Measurements from ENCODE around the gene FAM131B. TPM values are rescaled to one million over a fixed set of nuclear protein-coding genes. Genes with fewer than 3 reads are reported as not detected.

The FAM131B gene
- total RNA-seq: 13.0 TPM

GRCh38 chr7:143362131-143363015 is at the start of gene FAM131B:
TSS of gene FAM131B (minus strand) at chr7:143362713. CDS start at chr7:143362603, 110 bp downstream.

DNA sequence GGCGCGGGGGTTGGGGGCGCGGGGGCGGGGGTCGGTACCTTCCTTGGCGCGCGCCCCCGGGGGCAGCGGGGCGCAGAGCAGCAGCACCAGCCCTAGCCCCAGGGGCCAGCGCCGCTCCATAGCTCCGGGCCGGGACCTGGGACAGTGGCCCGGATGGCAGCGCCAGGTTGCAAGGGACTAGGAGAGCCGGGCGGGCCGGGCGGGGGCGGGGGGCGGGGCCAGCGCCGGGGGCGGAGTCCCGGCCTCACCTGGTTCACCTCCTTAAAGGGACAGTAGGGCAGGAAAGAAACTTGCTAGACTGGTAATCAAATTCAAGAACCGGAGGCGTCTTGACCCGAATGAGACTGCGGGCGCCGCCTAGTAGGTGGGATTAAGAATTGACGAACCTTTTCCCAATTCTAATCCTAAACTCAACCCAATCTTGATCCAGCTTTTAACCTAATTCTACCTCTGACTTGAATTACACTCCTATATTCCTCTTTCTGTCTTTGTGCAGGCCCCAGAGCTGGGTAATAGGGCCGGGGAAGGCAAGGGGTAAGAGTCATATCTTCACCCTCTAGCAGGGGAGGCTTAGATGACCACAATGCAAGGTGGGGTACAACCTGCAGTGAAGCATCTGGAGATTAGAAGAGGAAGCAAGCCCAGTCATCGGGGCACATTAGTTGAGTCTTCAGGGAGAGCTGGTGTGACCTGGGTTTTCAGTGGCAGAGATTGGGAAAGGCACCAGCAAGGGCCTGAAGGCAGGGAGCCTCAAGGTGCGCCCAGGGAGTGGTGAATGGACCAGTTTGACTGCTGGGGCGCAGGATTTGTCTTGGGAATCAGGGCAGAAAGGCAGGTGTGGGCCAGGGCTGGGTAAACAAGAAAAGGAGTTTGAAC is 46.4 kb upstream of the FAM131B start, which contains the start of gene EPHA1:
EPHA1 (minus strand) TSS at position 171 of the 876 bp plus-strand sequence; CDS start at position 120, 51 bp downstream.

GRCh38 chr7:143380646-143381426 is 18.3 kb upstream of the FAM131B start, which contains the start of gene ZYX:
TSS of gene ZYX (plus strand) at chr7:143381345. CDS start at chr7:143381572, 227 bp downstream.

DNA sequence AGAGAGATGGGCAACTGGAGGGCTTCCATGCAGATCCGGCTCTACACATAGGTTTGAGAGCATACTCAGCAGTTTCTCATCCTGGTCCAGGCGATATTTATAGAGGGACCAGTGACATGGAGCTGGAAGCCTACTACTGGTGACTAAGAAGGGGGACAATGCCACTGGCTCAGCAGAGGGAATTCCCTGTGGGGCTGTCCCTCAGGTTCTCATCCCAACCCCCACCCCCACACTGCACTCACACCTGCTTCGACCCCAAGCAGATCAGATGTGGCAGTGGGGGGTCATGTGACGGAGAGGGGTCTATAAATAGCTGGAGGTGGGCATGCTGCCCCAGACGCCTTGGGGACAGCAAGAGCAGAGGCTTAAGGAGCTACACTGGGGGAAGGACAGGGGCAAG is 46.7 kb downstream of the FAM131B start, which contains the start of gene CLCN1:
CLCN1 (plus strand) TSS at position 336 of the 400 bp plus-strand sequence. CDS start 102 bp downstream, outside the sequence.

Other genes starting within 250 kb of the FAM131B start
- gene PIP, start 230.6 kb downstream of the FAM131B start, total RNA-seq: not detected
- gene TAS2R39, start 179.3 kb downstream of the FAM131B start, total RNA-seq: not detected
- not detected for gene TAS2R40, start 140.7 kb downstream of the FAM131B start, total RNA-seq
- 69.9 TPM for gene GSTK1, start 99.3 kb downstream of the FAM131B start, total RNA-seq
- gene TMEM139, start 77.8 kb downstream of the FAM131B start, total RNA-seq: 3.6 TPM
- gene CASP2, start 74.4 kb downstream of the FAM131B start, total RNA-seq: 36.0 TPM
- gene CLCN1, start 46.6 kb downstream of the FAM131B start, total RNA-seq: 0.22 TPM
- gene ZYX, start 18.6 kb upstream of the FAM131B start, total RNA-seq: 29.9 TPM
- 2.1 TPM for gene EPHA1, start 46.1 kb upstream of the FAM131B start, total RNA-seq
- gene TAS2R60, start 80.7 kb upstream of the FAM131B start, total RNA-seq: not detected
- not detected for gene TAS2R41, start 115.2 kb upstream of the FAM131B start, total RNA-seq
- 1.8 TPM for gene CTAGE15, start 209.1 kb upstream of the FAM131B start, total RNA-seq

Measured in camera-type eye (tissue), 1 donor.